ENCODE measurements around the gene PRKCA. TPM values are rescaled to one million over a fixed set of nuclear protein-coding genes. Genes with fewer than 3 reads are reported as not detected.

The PRKCA gene
- total and polyA plus RNA-seq, 5 experiments from 2014 or later = 1.3 to 97.3 (median 5.8) TPM

DNA sequence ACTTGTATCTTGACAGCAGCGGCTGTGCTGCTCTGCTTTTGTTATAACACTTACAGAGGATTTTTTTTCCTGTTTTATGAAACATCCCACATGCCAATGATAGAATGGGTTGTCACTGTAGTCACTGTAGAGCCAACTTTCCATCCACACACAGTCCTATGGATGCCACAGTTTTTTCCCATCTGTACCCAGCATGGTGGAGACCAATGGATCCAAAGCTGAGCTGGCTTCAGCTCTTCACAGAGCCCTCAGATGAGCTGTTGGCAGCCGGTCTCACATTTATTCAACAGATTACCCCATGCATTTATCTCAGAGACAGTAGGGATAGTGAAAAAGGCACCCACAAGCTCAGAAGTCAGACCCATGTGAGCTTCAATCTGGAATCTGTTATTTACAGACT lies 441.1 kb downstream of the PRKCA start:
- no peaks in the 10 kb centered on the region for H3K9me3 Mint-ChIP-seq
- no peaks in the 10 kb centered on the region for H3K27me3 Mint-ChIP-seq
- ATAC-seq (no peak), DNase-seq (no peak)
- H3K4me1 Mint-ChIP-seq = peaks cover 0 to 11% (median 0%) of the 10 kb centered on the region in 4 donors
- H3K27ac Mint-ChIP-seq = peak overlapping the region in 1 of 10 donors; percentile 24
- peaks cover 0 to 95% (median 28%) of the 10 kb centered on the region in 3 donors for H3K36me3 Mint-ChIP-seq
- POLR2A ChIA-PET = no interaction called here
- no peak overlapping the region for H3K4me3 Mint-ChIP-seq

GRCh38 chr17:66746736-66747135 lies 444.3 kb downstream of the PRKCA start:
- no peaks in the 10 kb centered on the region for H3K27me3 Mint-ChIP-seq
- peaks cover 0 to 13% (median 0%) of the 10 kb centered on the region in 4 donors for H3K4me1 Mint-ChIP-seq
- DNase-seq (no peak), ATAC-seq (no peak)
- no peak overlapping the region for H3K27ac Mint-ChIP-seq
- H3K36me3 Mint-ChIP-seq = peaks cover 0 to 91% (median 23%) of the 10 kb centered on the region in 3 donors
- no peaks in the 10 kb centered on the region for H3K9me3 Mint-ChIP-seq
- POLR2A ChIA-PET = no interaction called here
- H3K4me3 Mint-ChIP-seq = no peak overlapping the region

GRCh38 chr17:66747578-66748275 lies 445.3 kb downstream of the PRKCA start:
- POLR2A ChIA-PET = no interaction called here
- DNase-seq (no peak), ATAC-seq (no peak)
- H3K27ac Mint-ChIP-seq = peak overlapping the region in 2 of 10 donors; percentile 40 to 61
- H3K27me3 Mint-ChIP-seq = no peaks in the 10 kb centered on the region
- no peaks in the 10 kb centered on the region for H3K9me3 Mint-ChIP-seq
- H3K36me3 Mint-ChIP-seq = peaks cover 0 to 87% (median 18%) of the 10 kb centered on the region in 3 donors
- H3K4me3 Mint-ChIP-seq = no peak overlapping the region
- H3K4me1 Mint-ChIP-seq = peaks cover 0 to 11% (median 0%) of the 10 kb centered on the region in 4 donors

DNA sequence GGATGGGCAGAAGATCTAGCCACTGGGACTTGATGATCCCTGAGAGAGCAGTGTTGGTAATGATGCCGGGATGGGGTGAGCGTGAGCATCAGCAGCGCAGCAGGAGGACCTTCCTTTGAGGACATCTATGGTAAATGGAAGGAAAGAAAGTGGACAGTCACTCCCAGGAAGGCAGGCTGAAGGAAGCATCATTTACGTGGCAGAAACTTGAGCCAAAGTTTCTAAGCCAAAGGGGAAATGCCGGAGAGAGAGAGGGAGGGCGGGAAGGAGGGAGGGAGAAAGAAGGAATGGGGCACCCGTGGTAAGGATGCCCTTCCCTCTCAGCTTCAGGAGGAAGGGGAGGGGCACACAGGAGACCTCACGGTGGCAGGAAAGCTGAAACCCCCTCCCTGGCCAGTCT lies 446.2 kb downstream of the PRKCA start:
- Mint-ChIP-seq H3K4me1 (peaks cover 0 to 13% (median 0%) of the 10 kb centered on the region in 4 donors), H3K9me3 (no peaks in the 10 kb centered on the region), H3K27ac (peak overlapping the region in 1 of 10 donors; percentile 61), H3K4me3 (no peak overlapping the region), H3K36me3 (peaks cover 3 to 84% (median 17%) of the 10 kb centered on the region in 3 donors), H3K27me3 (no peaks in the 10 kb centered on the region)
- DNase-seq (no peak), ATAC-seq (no peak)
- POLR2A ChIA-PET = no interaction called here

DNA sequence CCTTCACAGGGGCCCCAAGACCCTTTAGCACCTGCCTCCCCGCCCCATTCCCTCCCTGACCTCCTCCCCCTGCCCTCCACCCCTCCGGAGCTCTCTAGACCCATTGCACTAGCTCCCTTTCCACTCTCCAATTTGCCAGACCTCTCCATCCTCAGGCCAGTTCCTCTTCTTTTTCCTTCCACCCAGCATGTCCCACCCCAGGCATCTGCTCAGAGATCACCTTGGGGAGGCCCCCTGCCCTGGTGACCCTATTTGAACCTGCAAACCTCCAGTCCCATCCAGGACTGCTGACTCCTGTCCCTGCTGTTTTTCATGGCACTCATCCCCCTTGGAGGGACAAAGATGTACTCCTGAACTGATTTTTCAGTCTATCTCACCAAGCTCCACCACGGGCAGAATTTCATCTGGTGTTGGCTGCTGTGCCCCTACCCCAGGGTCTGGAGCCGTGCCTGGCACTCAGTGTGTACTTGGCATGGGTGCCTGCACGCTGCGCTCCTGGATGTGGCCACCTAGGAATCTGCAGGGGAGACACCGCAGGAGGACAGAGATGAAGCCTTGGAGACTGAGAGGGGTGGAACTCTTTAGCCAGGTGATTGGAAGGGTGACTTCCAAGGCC lies 446.9 kb downstream of the PRKCA start:
- POLR2A ChIA-PET = no interaction called here
- ATAC-seq (no peak), DNase-seq (no peak)
- Mint-ChIP-seq H3K27me3 (no peaks in the 10 kb centered on the region), H3K4me1 (peaks cover 0 to 13% (median 0%) of the 10 kb centered on the region in 4 donors), H3K4me3 (no peak overlapping the region), H3K9me3 (no peaks in the 10 kb centered on the region), H3K36me3 (peaks cover 9 to 84% (median 14%) of the 10 kb centered on the region in 3 donors), H3K27ac (peak overlapping the region in 3 of 10 donors; percentile 33 to 52 (median 41))

DNA sequence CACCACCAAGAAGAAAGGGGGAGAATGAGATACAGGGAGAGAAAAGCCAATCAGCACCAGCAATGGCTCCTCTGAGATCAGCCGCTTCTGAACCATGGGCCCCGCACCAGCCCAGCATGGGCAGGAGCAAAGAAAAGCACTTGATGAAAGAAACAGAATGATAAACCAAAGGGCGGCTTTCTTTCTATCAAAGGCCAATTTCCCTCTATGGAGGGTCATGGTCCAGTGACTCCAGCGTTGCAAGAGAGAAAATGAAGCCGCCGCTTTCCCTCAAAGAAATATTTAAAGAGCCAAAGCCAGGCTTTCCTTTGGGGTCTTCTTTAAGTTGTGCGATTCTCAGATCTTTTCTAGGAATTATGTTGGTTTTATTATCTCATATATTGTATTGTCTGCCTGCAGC lies 447.7 kb downstream of the PRKCA start:
- H3K9me3 Mint-ChIP-seq = no peaks in the 10 kb centered on the region
- H3K4me3 Mint-ChIP-seq = no peak overlapping the region
- peak overlapping the region in 1 of 10 donors; percentile 41 for H3K27ac Mint-ChIP-seq
- peaks cover 0 to 13% (median 0%) of the 10 kb centered on the region in 4 donors for H3K4me1 Mint-ChIP-seq
- H3K36me3 Mint-ChIP-seq = peaks cover 9 to 84% (median 21%) of the 10 kb centered on the region in 3 donors
- POLR2A ChIA-PET = no interaction called here
- H3K27me3 Mint-ChIP-seq = no peaks in the 10 kb centered on the region
- ATAC-seq = no peak
- DNase-seq = no peak

GRCh38 chr17:66750781-66751543 lies 448.5 kb downstream of the PRKCA start:
- Mint-ChIP-seq H3K4me3 (no peak overlapping the region), H3K27me3 (no peaks in the 10 kb centered on the region), H3K4me1 (peaks cover 0 to 13% (median 0%) of the 10 kb centered on the region in 4 donors), H3K9me3 (no peaks in the 10 kb centered on the region), H3K36me3 (peaks cover 9 to 87% (median 25%) of the 10 kb centered on the region in 3 donors), H3K27ac (peak overlapping the region in 2 of 10 donors; percentile 25 to 53)
- POLR2A ChIA-PET = no interaction called here
- ATAC-seq = no peak
- no peak for DNase-seq

DNA sequence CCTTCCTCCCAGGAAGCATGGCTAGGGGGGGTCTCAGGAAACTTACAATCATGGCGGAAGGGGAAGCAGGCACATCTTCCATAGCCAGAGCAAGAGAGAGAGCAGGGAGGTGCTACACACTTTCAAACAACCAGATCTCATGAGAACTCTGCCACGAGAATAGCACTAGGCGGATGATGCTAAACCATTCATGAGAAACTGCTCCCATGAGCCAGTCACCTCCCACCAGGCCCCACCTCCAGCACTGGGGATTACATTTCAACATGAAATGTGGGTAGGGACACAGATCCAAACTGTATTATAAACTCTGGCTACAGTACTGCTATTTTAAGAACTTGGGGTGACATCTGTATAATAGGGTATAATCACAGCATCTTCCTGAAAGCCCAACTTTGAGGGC lies 449.4 kb downstream of the PRKCA start:
- Mint-ChIP-seq H3K4me1 (peaks cover 0 to 17% (median 0%) of the 10 kb centered on the region in 4 donors), H3K36me3 (peaks cover 9 to 87% (median 25%) of the 10 kb centered on the region in 3 donors), H3K27ac (peak overlapping the region in 4 of 10 donors; percentile 30 to 69 (median 57)), H3K9me3 (no peaks in the 10 kb centered on the region), H3K27me3 (no peaks in the 10 kb centered on the region), H3K4me3 (no peak overlapping the region)
- ATAC-seq (no peak), DNase-seq (no peak)
- POLR2A ChIA-PET = no interaction called here

DNA sequence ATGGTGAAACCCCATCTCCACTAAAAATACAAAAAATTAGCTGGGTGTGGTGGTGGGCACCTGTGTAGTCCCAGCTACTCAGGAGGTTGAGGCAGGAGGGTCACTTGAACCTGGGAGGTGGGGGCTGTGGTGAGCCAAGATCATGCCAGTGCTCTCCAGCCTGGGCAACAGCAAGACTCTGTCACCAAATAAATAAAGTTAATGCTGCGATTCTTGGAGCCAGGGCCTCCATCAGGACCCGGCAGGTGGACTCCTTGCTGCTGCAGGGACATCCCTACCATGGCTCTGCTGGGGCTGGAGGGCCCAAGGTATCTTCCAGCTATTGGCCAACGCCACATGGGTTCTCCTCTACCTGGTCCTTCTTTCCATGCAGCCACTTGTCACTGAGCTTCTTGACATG lies 450.0 kb downstream of the PRKCA start:
- POLR2A ChIA-PET = no interaction called here
- ATAC-seq (no peak), DNase-seq (no peak)
- Mint-ChIP-seq H3K27me3 (no peaks in the 10 kb centered on the region), H3K4me3 (no peak overlapping the region), H3K27ac (no peak overlapping the region), H3K9me3 (no peaks in the 10 kb centered on the region), H3K36me3 (peaks cover 15 to 89% (median 31%) of the 10 kb centered on the region in 3 donors), H3K4me1 (peaks cover 0 to 22% (median 1%) of the 10 kb centered on the region in 4 donors)

- peaks cover 0 to 21% (median 1%) of the 10 kb centered on the region in 4 donors for H3K4me1 Mint-ChIP-seq
- no peak overlapping the region for H3K4me3 Mint-ChIP-seq
- no peak for DNase-seq
- no peak for ATAC-seq
- peak overlapping the region in 1 of 10 donors; percentile 1 for H3K27ac Mint-ChIP-seq
- no peaks in the 10 kb centered on the region for H3K27me3 Mint-ChIP-seq
- no peaks in the 10 kb centered on the region for H3K9me3 Mint-ChIP-seq
- POLR2A ChIA-PET = interaction anchor here (0.6 kb wide), 1 partner anchor 525 kb away, joined by 5 read pairs; no protein-coding TSS in a partner anchor
- peaks cover 15 to 82% (median 33%) of the 10 kb centered on the region in 3 donors for H3K36me3 Mint-ChIP-seq
These were observed 450.9 kb downstream of the PRKCA start for GRCh38 chr17:66753126-66753920.

DNA sequence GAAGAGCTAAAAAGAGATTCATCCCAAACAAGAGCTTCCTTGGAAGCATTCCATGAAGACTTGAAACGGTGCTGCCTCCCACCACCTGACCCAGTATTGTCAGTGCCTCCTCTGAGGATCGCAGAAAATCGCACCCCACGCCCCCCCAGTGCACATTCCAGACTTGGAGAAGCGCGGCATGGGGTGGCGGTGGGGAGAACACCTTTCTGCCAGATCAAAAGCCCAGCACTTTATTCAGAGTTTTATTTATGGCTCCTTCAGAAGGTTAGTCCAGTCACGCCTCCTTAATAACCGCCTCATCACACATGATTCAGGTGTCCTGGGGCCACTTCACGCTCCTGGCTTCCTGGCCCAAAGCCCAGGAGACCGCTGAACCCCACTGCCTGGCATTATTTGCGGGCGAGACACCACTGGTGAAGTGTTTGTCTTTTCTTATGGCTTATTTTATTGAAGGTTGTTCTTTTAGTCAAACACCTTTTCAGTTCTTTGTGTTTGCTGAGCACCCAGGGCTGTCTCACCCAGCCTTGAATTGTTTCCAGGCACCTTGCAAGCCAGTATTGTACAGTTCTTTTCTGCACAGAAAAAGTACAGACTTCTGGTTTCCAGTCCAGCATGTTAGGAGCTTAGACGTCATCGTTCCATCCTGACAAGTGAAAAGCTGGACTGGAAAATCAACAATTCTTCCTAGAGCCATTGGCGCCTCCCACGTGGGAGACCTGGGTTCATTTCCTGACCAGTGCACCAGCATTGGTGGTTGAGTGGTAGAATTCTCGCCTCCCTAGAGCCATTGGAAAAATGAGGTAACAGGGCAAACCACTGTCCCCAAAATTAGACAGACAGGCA lies 452.9 kb downstream of the PRKCA start:
- POLR2A ChIA-PET = no interaction called here
- Mint-ChIP-seq H3K4me3 (no peak overlapping the region), H3K9me3 (no peaks in the 10 kb centered on the region), H3K27me3 (no peaks in the 10 kb centered on the region), H3K36me3 (peaks cover 15 to 83% (median 32%) of the 10 kb centered on the region in 3 donors), H3K4me1 (peaks cover 0 to 17% (median 1%) of the 10 kb centered on the region in 4 donors), H3K27ac (no peak overlapping the region)
- ATAC-seq (no peak), DNase-seq (no peak)
